ENCODE results near the gene KRTAP10-8. TPM values are rescaled to one million over a fixed set of nuclear protein-coding genes. Genes with fewer than 3 reads are reported as not detected.
"Not testable (repeated sequence)": the region's sequence is repeated elsewhere in the genome, so short reads cannot be mapped to it uniquely, and the experiment has no call there.

KRTAP10-8 gene
- total RNA-seq, 4 donors from 2014 or later = 4.6 TPM; not detected in 3

GRCh38 chr21:44583800-44584147 lies 28.1 kb upstream of the KRTAP10-8 start:
- 48 to 50% methylated on average over 6 of the region's 6 CpGs for WGBS, 2 donors
- TF ChIP-seq POLR2A (IDR thresholded peaks at IDR 0.05) = no peak
- no peak for TF ChIP-seq CTCF (IDR thresholded peaks at IDR 0.05)
- H3K4me3 ChIP-seq (ENCODE audit: low read depth, poor library complexity, severe bottlenecking) = no peak overlapping the region
- no peak for DNase-seq (ENCODE audit: low spot score in 2 of 2)
- intact Hi-C loops (cut with DNase I; ENCODE audit: low total_unique reads) = no loop called here

GRCh38 chr21:44585892-44586291 lies 26.0 kb upstream of the KRTAP10-8 start:
- WGBS, 2 donors = 74 to 79% methylated on average over 3 of the region's 3 CpGs
- TF ChIP-seq CTCF (IDR thresholded peaks at IDR 0.05) = no peak
- peak in 1 of 2 donors; percentile 56 for DNase-seq (ENCODE audit: low spot score in 2 of 2)
- no peak overlapping the region for H3K4me3 ChIP-seq (ENCODE audit: low read depth, poor library complexity, severe bottlenecking)
- intact Hi-C loops (cut with DNase I; ENCODE audit: low total_unique reads) = no loop called here

- TF ChIP-seq CTCF (IDR thresholded peaks at IDR 0.05) (no peak), POLR2A (IDR thresholded peaks at IDR 0.05) (no peak)
- DNase-seq (ENCODE audit: low spot score in 2 of 2) = no peak
- 93 to 95% methylated on average over 2 of the region's 2 CpGs for whole genome bisulfite sequencing, 2 donors
- H3K4me3 ChIP-seq (ENCODE audit: low read depth, poor library complexity, severe bottlenecking) = no peak overlapping the region
- intact Hi-C loops (cut with DNase I; ENCODE audit: low total_unique reads) = no loop called here
These were observed 22.8 kb upstream of the KRTAP10-8 start for GRCh38 chr21:44589094-44589493.

- TF ChIP-seq CTCF (IDR thresholded peaks at IDR 0.05) (no peak), POLR2A (IDR thresholded peaks at IDR 0.05) (no peak)
- intact Hi-C loops (cut with DNase I; ENCODE audit: low total_unique reads) = no loop called here
- H3K4me3 ChIP-seq (ENCODE audit: low read depth, poor library complexity, severe bottlenecking) = no peak overlapping the region
- 83 to 85% methylated on average over 22 to 24 of the region's 24 CpGs for WGBS, 2 donors
- DNase-seq (ENCODE audit: low spot score in 2 of 2) = peak in 1 of 2 donors; percentile 77
These were observed 22.1 kb upstream of the KRTAP10-8 start for GRCh38 chr21:44589586-44590305.

- intact Hi-C loops (cut with DNase I; ENCODE audit: low total_unique reads) = no loop called here
- 73 to 81% methylated on average over 7 to 9 of the region's 10 CpGs for WGBS, 2 donors
- no peak overlapping the region for H3K4me3 ChIP-seq (ENCODE audit: low read depth, poor library complexity, severe bottlenecking)
- no peak for TF ChIP-seq POLR2A (IDR thresholded peaks at IDR 0.05)
- no peak for TF ChIP-seq CTCF (IDR thresholded peaks at IDR 0.05)
- peak in 1 of 2 donors; percentile 79 for DNase-seq (ENCODE audit: low spot score in 2 of 2)
These were observed 21.6 kb upstream of the KRTAP10-8 start for GRCh38 chr21:44590311-44590721.

- DNase-seq (ENCODE audit: low spot score in 2 of 2) = peak in 1 of 2 donors; percentile 52
- H3K4me3 ChIP-seq (ENCODE audit: low read depth, poor library complexity, severe bottlenecking); intact Hi-C loops (cut with DNase I; ENCODE audit: low total_unique reads): not testable (repeated sequence)
- WGBS, 2 donors = 45 to 60% methylated on average over 17 to 19 of the region's 19 CpGs
These were observed 20.7 kb upstream of the KRTAP10-8 start for GRCh38 chr21:44590897-44591800.

GRCh38 chr21:44591801-44592130 lies 20.1 kb upstream of the KRTAP10-8 start:
- intact Hi-C loops (cut with DNase I; ENCODE audit: low total_unique reads); H3K4me3 ChIP-seq (ENCODE audit: low read depth, poor library complexity, severe bottlenecking); DNase-seq (ENCODE audit: low spot score in 2 of 2): not testable (repeated sequence)
- 10% methylated on average over 2 of the region's 4 CpGs; no CpG with 5 or more reads in 1 of the 2 donors for WGBS, 2 donors

Data from lower leg skin (tissue), 4 donors.